Astrocyte of the spinal cord (primary cell): ENCODE data around the gene NOVA2.

Source experiments
- DNase-seq: peaks from one replicate; pipeline ENCODE4 v3.0.0; 2011; ENCODE audit warnings: low read depth, low spot score
- H3K4me3 ChIP-seq: 2 replicates; pipeline ENCODE4 v1.5.1; 2011; ENCODE audit warnings: low read depth, mild to moderate bottlenecking, low read length, moderate library complexity
- in situ Hi-C: cut with HindIII; loops from 2 replicates; pipeline ENCODE4 v1.10.0; 2017; ENCODE audit warnings: low sequenced_read_pairs
- TF ChIP-seq, protein P1 (sequence below): IDR thresholded peaks from 2 replicates; pipeline ENCODE4 v1.5.1; 2012; ENCODE audit warnings: low read depth, mild to moderate bottlenecking, low read length, inconsistent platforms

Gene NOVA2

GRCh38 chr19:45887200-45887710 is 86.4 kb downstream of the NOVA2 start:
- TF ChIP-seq, protein P1, sequence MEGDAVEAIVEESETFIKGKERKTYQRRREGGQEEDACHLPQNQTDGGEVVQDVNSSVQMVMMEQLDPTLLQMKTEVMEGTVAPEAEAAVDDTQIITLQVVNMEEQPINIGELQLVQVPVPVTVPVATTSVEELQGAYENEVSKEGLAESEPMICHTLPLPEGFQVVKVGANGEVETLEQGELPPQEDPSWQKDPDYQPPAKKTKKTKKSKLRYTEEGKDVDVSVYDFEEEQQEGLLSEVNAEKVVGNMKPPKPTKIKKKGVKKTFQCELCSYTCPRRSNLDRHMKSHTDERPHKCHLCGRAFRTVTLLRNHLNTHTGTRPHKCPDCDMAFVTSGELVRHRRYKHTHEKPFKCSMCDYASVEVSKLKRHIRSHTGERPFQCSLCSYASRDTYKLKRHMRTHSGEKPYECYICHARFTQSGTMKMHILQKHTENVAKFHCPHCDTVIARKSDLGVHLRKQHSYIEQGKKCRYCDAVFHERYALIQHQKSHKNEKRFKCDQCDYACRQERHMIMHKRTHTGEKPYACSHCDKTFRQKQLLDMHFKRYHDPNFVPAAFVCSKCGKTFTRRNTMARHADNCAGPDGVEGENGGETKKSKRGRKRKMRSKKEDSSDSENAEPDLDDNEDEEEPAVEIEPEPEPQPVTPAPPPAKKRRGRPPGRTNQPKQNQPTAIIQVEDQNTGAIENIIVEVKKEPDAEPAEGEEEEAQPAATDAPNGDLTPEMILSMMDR, result no peak
- in situ Hi-C loops, result no loop called here
- DNase-seq, result no peak

DNA sequence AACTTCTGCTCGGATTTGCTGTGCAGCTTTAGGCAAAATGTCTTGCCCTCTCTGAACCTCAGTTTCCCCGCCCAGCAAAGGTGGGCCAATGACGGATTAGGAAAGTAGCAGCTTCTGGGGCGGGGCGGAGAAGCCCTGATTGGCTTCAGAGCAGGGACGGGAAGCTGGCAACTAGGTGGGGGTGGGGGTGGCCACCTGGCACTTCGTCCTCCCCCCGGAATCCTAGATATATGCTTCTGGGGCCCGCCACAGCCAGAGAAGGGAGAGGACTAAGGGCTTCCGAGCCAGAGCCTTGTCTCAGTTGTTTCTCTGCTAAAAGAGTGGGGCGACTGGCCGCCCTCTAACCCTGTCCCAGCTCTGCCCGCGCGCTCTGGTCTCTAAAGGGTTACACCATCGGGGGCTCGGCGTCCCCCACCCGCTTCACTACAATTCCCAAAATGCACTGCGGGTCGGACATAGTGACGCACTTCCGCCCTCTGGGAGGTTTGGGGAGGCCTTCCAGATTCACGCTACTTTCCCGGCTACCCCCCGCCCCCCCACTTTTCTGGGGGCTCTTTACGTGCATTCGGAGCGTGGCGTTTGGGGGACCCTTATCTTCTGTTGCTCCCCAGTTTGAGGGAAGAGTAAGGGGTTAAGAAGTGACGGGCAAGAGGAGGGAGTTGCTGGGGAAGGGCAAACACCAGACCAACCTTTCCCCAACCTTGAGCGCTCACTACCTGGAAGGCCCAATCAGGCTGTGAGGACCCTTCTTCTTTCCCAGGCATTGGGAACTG is 87.1 kb downstream of the NOVA2 start:
- in situ Hi-C loops, result no loop called here
- peak overlapping the region; percentile 62 for H3K4me3 ChIP-seq
- DNase-seq, result peak; percentile 96
- TF ChIP-seq, protein P1, result no peak

More at GRCh38 chr19:45887200-45887710, 86.4 kb downstream of the NOVA2 start:
- peak overlapping the region; percentile 62 for H3K4me3 ChIP-seq

DNA sequence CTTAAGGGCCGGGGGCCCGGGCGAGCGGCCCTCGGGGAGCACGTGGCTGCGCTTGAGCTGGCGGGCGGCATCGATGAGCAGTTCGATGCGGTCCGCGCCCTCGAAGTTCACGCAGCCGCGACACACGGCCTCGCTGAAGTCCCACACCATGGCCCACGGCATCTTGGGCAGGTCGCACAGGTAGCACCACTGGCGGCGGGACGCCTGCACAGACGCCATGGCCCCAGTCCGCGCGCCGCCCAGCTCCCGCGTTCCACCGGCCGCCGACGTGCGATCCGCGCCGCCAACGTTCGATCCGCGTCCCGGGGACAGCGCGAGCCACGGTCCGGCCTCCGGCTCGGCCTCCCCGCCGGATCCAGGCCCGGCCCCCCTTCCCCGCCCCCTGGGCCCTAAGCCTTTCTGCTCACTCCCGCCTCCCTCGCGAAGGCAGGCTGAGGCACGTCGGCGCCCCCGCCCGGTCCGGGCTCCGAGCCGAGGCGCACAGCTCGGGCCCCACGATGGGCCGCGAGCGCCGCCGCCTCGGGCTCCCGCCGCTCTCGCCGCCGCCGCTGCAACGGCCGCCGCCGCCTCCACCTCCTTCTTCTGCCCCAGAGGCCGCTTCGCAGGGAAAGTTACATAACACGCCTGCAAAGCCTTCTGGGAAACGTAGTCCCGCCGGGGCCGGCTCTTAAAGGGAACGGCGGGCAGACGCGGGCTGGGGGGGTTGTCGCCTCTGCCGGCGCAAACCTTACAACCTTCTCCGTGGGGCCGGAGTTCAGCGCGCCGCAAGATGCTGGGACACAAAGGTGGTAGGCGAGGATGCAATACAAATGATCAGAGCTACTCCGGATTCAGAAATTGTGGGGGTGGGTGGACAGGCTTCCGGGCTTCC is 87.9 kb downstream of the NOVA2 start, which contains the start of gene IRF2BP1:
IRF2BP1 (minus strand) TSS at position 586 of the 871 bp plus-strand sequence; CDS start at position 219, 367 bp downstream.
- peak within 1 kb of the TSS; percentile 62 for H3K4me3 ChIP-seq
- DNase-seq, result peak; percentile 95
- TF ChIP-seq, protein P1, result no peak
- in situ Hi-C loops, result no loop called here

DNA sequence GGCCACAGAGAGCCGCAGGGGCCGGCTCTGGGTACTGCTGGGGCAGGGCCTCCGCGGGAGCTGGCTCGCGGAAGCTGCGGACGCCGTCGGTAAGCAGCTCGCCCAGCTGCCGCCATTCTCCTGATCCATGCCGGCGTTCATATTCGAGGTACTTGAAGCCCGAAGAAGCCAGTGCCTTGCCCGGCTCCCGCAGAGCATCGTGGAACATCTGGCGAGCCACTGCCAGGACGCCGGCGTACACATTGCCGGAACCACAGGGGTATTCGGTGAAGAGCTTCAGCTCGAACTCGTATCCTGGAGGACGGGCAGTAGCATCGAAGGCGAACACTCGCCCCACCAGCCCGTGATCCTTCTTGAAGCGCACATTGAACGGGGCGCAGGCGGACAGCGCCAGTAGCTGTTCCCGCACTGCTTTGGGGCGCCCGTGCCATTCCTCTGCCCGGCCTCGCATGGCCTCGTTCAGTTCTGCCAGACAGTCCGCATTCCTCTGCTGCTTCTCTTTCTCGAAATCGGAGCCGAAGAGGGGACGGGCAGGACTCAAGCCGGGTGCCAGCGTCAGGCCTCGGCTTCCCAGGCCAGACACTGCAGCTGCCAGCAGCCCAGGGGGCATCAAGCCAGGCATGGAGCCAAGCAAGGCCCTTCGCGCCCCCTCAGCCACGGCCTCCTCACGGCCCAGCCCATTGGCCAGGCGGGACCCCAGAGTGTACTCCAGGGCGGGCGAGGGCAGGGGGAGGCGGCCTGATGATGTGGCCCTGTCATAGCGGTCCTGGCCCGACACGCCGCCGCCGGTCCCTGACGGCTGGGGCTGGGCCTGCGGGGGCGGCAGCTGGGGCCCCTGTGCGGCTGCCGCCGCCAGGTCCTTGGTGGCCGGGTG is 88.7 kb downstream of the NOVA2 start:
- TF ChIP-seq, protein P1, result no peak
- no peak for DNase-seq
- peak overlapping the region; percentile 62 for H3K4me3 ChIP-seq
- in situ Hi-C loops, result no loop called here

GRCh38 chr19:45883881-45884681 is 89.6 kb downstream of the NOVA2 start:
- no peak for DNase-seq
- H3K4me3 ChIP-seq, result no peak overlapping the region
- TF ChIP-seq, protein P1, result no peak
- in situ Hi-C loops, result no loop called here
